Heart right ventricle (tissue), 16 donors: ENCODE data around the gene GLIPR2. TPM values are rescaled to one million over a fixed set of nuclear protein-coding genes. Genes with fewer than 3 reads are reported as not detected.

Experiments used
- ATAC-seq, 8 donors: fragments of 200-7000 bp; cut with Tn5 transposase; one replicate each; pipeline ENCODE4 v1.9.1; 2020; ENCODE audit warnings: mild to moderate bottlenecking in 8 of 8, moderate library complexity in 8 of 8, moderate number of reproducible peaks in 1 of 8
- DNase-seq, 2 donors: peaks; one replicate each; pipeline ENCODE4 v3.0.0-alpha.2; 2020
- H3K27ac ChIP-seq, 10 donors: fragments of 200-600 bp; sonication (generic) in 2 of 10; one replicate each; pipeline versions ENCODE4 v1.5.0 to v1.8.0; 2020 to 2022; ENCODE audit warnings: mild to moderate bottlenecking in 3 of 10
- H3K27me3 ChIP-seq, 7 donors: fragments of 200-600 bp; one replicate each; pipeline ENCODE4 v1.8.0; 2021 to 2022; ENCODE audit warnings: mild to moderate bottlenecking in 2 of 7
- H3K36me3 ChIP-seq, 9 donors: fragments of 200-600 bp; sonication (generic) in 1 of 9; one replicate each; pipeline versions ENCODE4 v1.5.0 to v1.8.0; 2020 to 2022; ENCODE audit warnings: mild to moderate bottlenecking in 2 of 9
- H3K4me1 ChIP-seq, 9 donors: fragments of 200-600 bp; sonication (generic) in 1 of 9; one replicate each; pipeline versions ENCODE4 v1.5.0 to v1.8.0; 2020 to 2022; ENCODE audit warnings: mild to moderate bottlenecking in 4 of 9
- H3K4me3 ChIP-seq, 10 donors: fragments of 200-600 bp; sonication (generic) in 2 of 10; one replicate each; pipeline versions ENCODE4 v1.5.0 to v1.8.0; 2020 to 2022; ENCODE audit warnings: mild to moderate bottlenecking in 7 of 10, moderate library complexity in 2 of 10
- H3K9me3 ChIP-seq, 11 donors: fragments of 200-600 bp in 10 of 11; sonication (generic) in 2 of 11; one replicate each; pipeline versions ENCODE4 v1.5.0 to v1.8.0; 2013 to 2022; ENCODE audit warnings: mild to moderate bottlenecking in 2 of 11, control low read depth in 1 of 11, moderate library complexity in 1 of 11
- CTCF ChIP-seq, 9 donors: fragments of 200-600 bp; sonication (generic) in 2 of 9; IDR thresholded peaks; one replicate each; pipeline versions ENCODE4 v1.5.0 to v1.8.0; 2021 to 2022; ENCODE audit warnings: antibody characterized with exemption in 9 of 9, mild to moderate bottlenecking in 5 of 9, moderate library complexity in 1 of 9
- WGBS, 2 donors: extraction: QIAGEN DNeasy Blood & Tissue Kit; methylation state at CpG; one replicate each; pipeline ENCODE4 v1.1.7; 2013; ENCODE audit warnings: inconsistent platforms in 1 of 2; 5-methylcytosine and 5-hydroxymethylcytosine counted together
- intact Hi-C, 10 donors: fragments of 100-400 bp; cut with DNase I; formaldehyde crosslinking; loops; one replicate each; pipeline versions ENCODE4 v1.11.1 to v1.14.2; 2022
- polyA plus RNA-seq, 2 donors: library from polyadenylated mRNA; stranded (reverse); fragments of 200-250 nt; gene quantifications; one replicate each; pipeline ENCODE4 v1.2.3, GENCODE V29; 2013
- total RNA-seq, 10 donors: library from RNA; stranded (reverse); fragmentation: NEBNext Ultra II Directional in 3 of 10; extraction: Animal tissue kit (Norgen Biotek cat#: 25700) in 3 of 10; gene quantifications; one replicate each; pipeline versions ENCODE4 v1.2.1 to v1.2.4, GENCODE V29; 2021 to 2023
- donor health status: Arrhythmogenic right ventricular cardiomyopathy.
- donor health status: ischemic (EF 13 %, LVEDD 7.1; RV severe dilation, severe dysfunction).
- donor health status: healthy with polysubstance abuse.
- donor health status: DM: no; HTN: yes; CAD: no.
- donor health status: DM: no; HTN: no; CAD: no.
- donor health status: ischemic (EF 25% LVEDD 6.9; RV normal size, moderate dysfunction).
- donor health status: ischemic (EF 25% LVEDD 5.7; RV mildly dilated, moderate dysfunction).
- donor health status: healthy.
- donor health status: DM: yes; HTN: yes; CAD: no.
- donor health status: Ischemic cardiomyopathy.
- donor health status: ischemic (EF 35%, LVEDD 5.7; RV mildly dilated, moderate dysfunction).
- donor health status: nonischemic (EF 11% LVEDD 7.7; RV severe dilation, severe dysfunction).
- donor health status: DM: yes; HTN: yes; CAD: no.
- donor health status: PGD.
- donor health status: ischemic (EF 29% LVEDD 5.4; RV normal size, mild dysfunction).
- donor health status: nonischemic (EF 23%, LVEDD 6.1; RV moderate dilation, normal function).

Gene GLIPR2
- total and polyA plus RNA-seq, 12 donors = 4.7 to 19.2 (median 7.1) TPM

- Histone ChIP-seq H3K4me3 (no peak overlapping the region), H3K4me1 (peaks cover 0 to 26% (median 12%) of the 10 kb centered on the region in 9 donors), H3K36me3 (peaks cover 0 to 9% (median 0%) of the 10 kb centered on the region in 9 donors), H3K9me3 (peaks cover 0 to 2% (median 0%) of the 10 kb centered on the region in 11 donors), H3K27me3 (no peaks in the 10 kb centered on the region), H3K27ac (peak overlapping the region in 3 of 10 donors; percentile 23 to 74 (median 64))
- ATAC-seq = peak in 1 of 8 donors; percentile 18
- intact Hi-C loops = loop anchor here in 1 of 10 donors (5.0 kb wide), 1 partner anchor 235 kb away; no protein-coding TSS in a partner anchor
- WGBS, 2 donors = 73 to 77% methylated on average over 1 of the region's 1 CpG
- no peak for DNase-seq
- no peak for TF ChIP-seq CTCF (IDR thresholded peaks at IDR 0.05)
These were observed 44.5 kb upstream of the GLIPR2 start for GRCh38 chr9:36092014-36092413.

GRCh38 chr9:36092509-36093215 lies 43.9 kb upstream of the GLIPR2 start:
- TF ChIP-seq CTCF (IDR thresholded peaks at IDR 0.05) = no peak
- DNase-seq (no peak), ATAC-seq (peak in 3 of 8 donors; percentile 43 to 72 (median 65))
- no peaks in the 10 kb centered on the region for H3K27me3 ChIP-seq
- peak overlapping the region in 3 of 10 donors; percentile 12 to 74 (median 64) for H3K27ac ChIP-seq
- H3K36me3 ChIP-seq = peaks cover 0 to 3% (median 0%) of the 10 kb centered on the region in 9 donors
- H3K4me3 ChIP-seq = no peak overlapping the region
- peaks cover 0 to 26% (median 12%) of the 10 kb centered on the region in 9 donors for H3K4me1 ChIP-seq
- WGBS, 2 donors = 85 to 91% methylated on average over 9 of the region's 9 CpGs
- intact Hi-C loops = loop anchor here in 1 of 10 donors (5.0 kb wide), 1 partner anchor 235 kb away; no protein-coding TSS in a partner anchor
- H3K9me3 ChIP-seq = no peaks in the 10 kb centered on the region

DNA sequence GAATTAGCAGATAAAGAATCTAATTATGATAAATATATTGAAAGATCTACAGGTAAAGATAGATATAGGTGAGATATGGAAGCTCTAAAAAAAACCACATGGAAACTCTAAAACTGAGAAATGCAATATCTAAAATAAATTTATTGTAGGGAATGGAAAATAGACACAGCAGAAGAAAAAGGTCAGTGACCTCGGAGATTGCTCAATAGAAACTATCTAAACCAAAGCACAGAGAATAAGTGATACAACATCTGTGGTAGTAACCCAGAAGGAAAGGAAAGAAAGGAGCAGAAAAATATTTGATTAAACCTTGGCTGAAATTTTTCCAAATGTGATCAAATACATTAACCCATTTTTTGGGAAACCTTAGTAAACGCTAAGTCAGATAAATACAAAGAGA lies 43.1 kb upstream of the GLIPR2 start:
- intact Hi-C loops = loop anchor here in 1 of 10 donors (5.0 kb wide), 1 partner anchor 234 kb away; no protein-coding TSS in a partner anchor
- DNase-seq = no peak
- Histone ChIP-seq H3K27ac (peak overlapping the region in 1 of 10 donors; percentile 74), H3K9me3 (no peaks in the 10 kb centered on the region), H3K27me3 (no peaks in the 10 kb centered on the region), H3K4me1 (peaks cover 0 to 26% (median 12%) of the 10 kb centered on the region in 9 donors), H3K36me3 (no peaks in the 10 kb centered on the region), H3K4me3 (no peak overlapping the region)
- TF ChIP-seq CTCF (IDR thresholded peaks at IDR 0.05) = no peak
- ATAC-seq = peak in 1 of 8 donors; percentile 31
- WGBS, 2 donors = 97 to 99% methylated on average over 2 of the region's 2 CpGs

GRCh38 chr9:36099718-36100117 lies 36.8 kb upstream of the GLIPR2 start:
- Histone ChIP-seq H3K36me3 (peaks cover 0 to 5% (median 0%) of the 10 kb centered on the region in 9 donors), H3K27ac (no peak overlapping the region), H3K4me1 (peaks cover 0 to 8% (median 0%) of the 10 kb centered on the region in 9 donors), H3K9me3 (no peaks in the 10 kb centered on the region), H3K4me3 (no peak overlapping the region), H3K27me3 (no peaks in the 10 kb centered on the region)
- ATAC-seq (no peak), DNase-seq (no peak)
- no peak for TF ChIP-seq CTCF (IDR thresholded peaks at IDR 0.05)
- intact Hi-C loops = loop anchor here in 4 of 10 donors (5.0 to 10.0 kb wide), 3 partner anchors 68 to 235 kb away; partner anchors contain the start of gene CCIN (in 2 of the 4)
- WGBS, 2 donors = 85 to 89% methylated on average over 1 of the region's 1 CpG
